Measurements from ENCODE around the gene AQP9.

Gene AQP9

DNA sequence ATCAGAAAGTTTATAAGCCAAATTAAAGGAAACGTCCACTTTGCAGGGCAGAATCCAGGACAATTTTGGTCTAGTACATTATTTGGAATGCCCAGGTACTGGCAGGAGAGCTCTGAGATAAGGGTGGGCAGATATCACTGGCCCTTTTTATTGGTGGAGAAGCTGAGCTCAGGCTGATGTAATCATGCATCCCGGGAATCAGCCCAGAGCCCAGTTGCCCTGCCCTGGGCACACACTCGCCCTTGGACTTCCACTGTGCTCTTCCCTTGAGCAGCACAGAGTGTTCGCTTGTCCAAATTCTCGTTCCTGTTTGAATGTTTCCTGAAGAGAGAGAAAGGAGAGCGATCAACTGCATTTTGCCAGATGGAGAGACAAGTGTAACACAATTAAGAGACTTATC, 3.7 kb downstream of the AQP9 start:
- no peak for DNase-seq

DNA sequence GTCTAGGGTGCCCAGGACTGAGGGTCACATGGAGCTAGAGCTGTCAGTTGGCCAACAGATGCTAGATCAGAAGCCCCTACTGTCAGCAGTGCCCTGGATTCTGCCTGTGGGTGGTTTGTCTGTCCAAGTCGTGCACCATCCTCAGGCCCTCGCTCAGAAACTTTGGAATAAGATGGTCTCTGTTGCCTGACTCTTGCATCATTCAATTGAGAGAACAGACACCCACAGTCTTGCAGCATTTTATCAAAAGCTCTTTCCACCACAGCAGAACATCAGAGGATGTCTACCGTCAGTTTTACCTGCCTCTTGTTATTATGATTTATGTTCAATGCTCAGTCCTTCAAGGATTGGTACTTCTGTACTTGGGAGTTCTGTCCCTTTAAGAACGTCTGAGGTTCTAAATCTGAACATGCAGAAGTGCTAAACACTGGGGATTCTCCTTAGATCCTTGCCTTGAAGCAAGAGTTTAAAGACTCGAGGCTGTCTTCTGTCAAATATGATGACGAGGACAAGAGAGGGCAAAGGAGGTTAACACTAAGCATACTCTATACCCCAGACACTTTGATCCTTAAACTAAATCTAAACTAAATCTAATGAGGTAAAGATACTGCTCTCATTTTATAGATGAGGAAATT, 4.8 kb downstream of the AQP9 start:
- DNase-seq, result no peak

DNA sequence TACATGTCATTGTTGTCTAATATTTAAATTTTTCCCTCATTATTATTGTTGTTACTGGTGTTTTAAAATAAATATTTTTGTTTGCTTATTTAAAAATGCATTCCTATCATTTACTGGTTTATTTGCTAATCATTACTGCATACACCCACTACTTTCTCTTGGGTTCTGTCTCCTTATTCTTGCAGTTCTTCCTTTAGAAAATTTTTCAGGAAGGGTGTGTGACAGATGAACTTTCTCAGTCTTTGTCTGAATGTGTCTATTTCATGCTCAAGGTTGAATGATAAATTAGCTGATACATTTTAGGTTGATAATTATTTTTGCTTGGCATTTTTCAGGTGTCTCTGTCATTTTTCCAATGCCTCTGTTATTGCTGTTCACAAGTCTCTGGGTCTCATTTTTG, 7.4 kb downstream of the AQP9 start:
- no peak for DNase-seq

DNA sequence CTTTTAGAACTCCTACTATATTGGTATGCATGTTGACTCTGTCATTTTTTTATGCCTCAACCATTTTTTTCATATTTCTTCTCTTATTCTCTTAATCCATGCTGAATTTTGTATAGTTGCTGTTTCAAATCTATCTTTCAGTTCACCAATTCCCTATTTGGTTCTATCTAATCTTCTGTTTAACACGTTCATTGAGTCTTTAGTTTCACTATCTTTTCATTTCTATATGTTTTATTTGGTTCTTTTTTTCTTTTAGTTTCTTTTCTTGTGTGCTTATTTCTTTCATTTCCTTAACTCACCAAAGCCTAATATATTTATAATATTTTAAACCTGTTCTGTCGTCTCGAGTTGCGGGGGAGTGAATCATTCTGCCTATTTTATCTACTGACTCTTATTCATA, 8.0 kb downstream of the AQP9 start:
- no peak for DNase-seq

DNA sequence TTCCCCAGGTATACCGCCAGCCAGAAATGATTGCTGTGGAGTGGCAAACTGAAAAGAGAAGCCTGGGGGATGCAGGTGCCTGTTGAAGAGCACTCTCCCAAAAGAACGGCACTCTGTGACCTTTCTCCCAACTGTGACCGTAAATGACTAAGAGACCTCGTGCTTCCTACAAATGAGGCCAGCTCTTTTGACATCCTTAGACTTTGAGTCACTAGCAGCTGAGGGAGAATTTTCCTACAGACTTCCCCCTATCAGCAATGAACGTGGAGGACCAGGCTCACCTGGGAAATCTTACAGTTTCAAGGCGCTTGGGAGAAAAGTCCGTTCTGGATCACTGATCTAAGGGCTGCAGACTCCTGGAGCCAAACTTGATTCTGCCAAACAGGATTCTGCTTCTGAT, 8.6 kb downstream of the AQP9 start:
- DNase-seq, result no peak

DNA sequence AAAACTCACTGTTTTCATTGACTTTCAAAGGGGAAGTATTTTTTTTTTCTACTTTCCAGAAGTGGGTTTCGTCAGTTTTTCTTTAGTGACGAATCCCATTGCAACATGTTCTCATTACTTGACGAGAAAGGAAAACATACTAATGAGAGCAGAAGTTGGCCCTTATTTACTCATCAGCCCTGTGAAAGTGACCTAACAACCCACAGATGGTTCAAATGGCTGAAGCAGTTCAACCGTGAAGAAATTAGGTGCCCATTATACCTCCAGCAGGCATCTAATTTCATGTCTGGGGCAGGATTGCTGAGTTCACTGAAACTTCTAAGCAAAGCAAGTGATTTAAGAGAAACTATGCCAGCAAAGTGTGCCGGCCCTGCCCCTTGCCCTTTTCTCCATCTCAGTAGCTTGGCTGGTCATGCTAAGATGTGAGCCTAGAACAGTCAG, 9.0 kb downstream of the AQP9 start:
- no peak for DNase-seq

DNA sequence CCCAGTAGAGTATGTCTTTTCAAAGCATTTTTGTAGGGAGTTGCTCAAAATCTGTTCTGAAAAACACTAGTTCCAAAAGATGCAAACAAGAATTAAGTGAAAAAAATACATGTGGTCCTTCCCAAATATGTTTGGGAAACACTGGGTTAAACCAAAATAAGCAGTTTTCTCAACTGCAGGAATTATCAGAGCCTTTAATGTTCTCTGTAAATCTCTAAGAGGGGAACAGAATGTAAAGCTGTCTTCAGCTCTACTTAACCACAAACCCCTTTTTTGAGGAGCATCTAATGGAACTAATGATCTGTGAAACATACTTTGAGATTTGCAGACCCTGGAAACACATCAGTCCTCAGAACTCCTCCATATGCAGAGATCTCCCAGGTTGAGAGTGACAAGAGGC, 9.9 kb downstream of the AQP9 start:
- DNase-seq, result no peak

DNA sequence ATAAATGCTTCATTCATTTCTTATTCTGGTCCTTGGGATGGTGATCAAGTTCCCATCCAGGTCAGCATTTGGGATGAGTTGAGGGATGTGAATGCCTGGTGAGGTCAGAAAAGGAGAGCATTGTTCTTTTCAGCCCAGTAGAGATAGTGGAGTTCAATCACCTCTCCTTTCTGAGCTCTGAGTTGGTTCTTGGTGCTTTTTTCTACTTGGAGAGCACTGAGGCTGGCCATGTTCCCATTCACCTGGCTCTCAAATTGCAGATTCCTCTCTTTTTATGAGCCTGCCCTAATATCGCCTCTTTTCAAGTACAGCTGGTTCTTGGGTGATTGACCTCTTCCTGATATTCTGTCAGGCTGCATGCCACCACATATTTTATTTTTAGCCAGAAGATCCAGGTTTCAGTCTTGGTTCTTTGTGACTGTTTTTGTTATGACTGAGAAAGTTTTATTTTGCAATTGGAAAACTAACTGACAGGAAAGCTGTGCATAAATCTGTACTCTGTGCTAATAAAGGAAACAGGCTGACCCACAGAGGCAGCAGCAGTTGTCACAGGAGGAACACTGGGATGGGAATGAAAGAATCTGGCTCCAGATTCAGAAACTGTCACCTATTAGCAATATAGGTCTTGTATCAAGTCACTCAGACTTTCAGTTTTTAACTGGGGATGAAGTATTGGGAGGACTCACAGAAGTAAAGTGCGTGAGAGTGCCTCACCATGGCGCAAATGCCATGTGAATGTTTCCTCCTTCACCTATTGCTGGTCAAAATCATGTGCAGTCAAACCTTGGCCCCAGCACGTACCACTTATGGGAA, 10.7 kb downstream of the AQP9 start:
- no peak for DNase-seq

DNA sequence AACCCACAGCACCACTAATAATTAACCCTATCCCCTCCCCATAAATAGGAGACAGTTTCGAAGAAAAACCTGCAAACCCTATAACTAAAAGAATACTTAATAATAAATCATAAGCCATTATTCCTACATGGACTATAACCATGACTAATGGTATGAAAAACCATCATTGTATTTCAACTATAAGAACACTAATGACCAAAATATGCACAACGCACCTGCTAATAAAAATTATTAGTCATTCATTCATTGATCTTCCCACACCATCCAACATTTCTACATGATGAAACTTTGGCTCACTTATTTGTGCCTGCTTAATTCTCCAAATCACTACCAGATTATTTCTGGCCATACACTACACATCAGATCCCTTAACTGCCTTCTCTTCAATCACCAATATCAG, 16.6 kb downstream of the AQP9 start:
- no peak for DNase-seq

DNA sequence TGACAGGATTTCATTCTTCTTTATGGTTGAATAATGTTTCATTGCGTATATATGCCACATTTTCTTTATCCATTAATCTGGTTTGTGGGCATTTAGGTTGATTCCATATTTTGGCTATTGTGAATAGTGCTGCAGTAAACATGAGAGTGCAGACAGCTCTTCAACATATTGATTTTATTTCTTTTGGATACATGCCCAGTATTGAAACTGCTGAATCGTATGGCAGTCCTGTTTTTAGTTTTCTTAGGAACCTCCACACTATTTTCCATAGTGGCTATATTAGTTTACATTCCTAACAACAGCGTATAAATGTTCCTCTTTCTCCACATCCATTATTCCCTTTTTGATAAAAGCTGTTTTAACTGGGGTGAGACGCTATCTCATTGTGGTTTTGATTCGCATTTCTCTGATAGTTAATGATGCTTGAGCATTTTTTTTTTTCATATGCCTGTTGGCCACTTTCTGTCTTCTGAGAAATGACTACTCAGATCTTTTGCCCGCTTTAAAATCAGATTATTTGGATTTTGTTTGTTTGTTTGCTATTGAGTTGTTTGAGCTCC, 21.7 kb downstream of the AQP9 start:
- no peak for DNase-seq

DNA sequence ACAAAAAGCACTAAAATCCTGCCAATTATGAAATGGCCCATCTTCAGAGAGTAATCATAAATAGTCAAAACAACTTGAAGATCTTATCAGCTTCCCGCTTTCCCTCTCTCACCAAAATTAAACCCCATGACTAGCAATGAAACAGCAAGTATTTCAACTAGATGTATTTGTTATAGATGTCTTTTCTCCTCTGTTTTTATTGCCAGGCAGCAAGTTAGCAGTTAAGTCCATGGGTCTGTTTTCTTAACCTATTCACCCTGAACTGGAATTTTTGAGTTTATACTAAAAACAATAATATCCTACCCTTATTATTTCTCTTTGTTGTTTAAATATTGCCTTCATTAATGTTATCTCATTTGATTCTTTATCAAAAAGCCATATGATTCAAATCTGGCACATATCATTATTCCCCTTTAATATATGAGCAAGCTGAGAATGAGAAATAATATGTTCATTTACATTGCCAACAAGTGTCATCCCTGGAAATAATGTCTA, 23.3 kb downstream of the AQP9 start:
- DNase-seq, result no peak

DNA sequence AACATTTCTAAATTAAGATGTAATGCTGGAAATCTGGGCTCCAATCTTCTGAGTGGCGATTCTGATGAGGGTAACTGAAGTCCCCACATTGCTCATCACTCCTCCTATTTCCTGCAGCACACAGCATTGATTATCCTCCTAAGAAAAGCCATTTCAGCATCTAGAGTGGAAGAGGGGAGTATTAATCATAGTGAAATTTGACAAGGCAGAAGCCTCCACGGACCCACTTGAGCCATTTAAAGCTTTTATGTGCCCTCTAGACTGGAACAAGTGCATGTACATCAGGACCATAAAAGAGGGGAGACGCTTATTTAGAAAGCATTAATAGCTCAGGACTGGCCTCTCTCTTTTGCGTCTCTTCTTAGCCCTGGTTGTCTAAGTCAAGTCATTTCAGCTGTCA, 25.8 kb downstream of the AQP9 start:
- no peak for DNase-seq

DNA sequence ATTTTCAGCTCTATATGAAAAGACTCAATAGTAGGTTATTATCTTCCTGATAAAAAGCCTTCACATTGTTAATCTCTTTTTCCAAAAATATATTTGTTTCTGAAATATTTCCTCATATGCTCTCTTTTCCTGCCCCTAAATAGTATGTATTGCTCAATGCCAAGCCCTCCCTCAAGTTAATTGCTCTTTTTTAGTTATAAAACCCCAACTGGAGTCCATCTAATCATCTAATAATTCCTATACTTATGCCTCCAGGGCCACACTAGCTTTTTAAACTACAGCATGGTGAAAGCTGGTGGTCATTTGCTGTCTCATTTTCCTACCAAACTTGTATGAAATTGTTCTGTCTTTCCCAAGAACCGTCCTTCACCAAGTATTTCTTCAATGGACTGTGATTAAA, 26.7 kb downstream of the AQP9 start:
- no peak for DNase-seq

DNA sequence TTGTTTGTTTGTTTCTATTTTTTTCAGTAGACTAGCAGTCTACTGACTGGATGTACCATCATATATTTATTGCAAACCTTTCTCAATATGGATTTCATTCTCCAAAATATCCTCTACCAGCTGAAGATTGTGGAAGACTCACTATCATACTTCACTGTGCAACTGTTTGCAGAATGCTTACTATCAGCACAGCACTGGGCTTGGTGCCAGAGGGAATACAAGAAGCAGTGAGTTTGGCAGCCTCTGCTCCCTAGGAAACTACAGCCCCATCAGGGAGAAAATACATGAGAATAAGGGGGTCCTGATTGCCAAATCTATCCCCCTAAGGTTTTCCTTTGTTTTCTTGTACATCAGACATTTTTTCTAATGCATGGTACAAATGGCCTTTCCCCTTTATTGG, 27.5 kb downstream of the AQP9 start:
- no peak for DNase-seq

DNA sequence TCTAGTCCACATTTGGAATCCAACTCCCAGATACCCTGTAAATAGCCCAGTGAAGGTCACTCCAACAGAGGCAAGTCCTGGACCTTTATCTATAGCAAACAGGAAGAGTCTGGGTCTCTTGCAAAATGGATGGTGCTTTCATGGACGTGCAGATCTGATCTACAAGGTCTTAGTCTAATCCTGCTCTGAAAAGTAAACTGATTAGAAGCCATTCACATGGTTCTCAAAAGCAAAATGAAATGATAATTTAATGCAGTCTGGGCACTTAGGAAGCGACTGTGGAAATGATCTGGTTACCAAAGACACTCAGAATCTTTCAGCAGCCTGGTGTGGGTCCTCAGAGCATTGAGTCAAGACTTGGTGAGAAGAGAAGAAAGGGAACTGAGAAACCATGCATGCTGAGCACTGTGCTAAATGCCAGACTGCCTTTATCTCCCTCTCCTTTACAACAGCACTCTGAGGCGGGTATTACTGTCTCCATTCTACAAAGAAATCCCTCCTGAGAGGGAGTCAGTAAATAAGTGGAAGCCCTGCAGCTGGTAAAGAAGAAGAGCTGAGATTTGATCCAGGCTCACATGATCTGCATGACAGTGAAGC, 29.0 kb downstream of the AQP9 start:
- DNase-seq, result no peak

DNA sequence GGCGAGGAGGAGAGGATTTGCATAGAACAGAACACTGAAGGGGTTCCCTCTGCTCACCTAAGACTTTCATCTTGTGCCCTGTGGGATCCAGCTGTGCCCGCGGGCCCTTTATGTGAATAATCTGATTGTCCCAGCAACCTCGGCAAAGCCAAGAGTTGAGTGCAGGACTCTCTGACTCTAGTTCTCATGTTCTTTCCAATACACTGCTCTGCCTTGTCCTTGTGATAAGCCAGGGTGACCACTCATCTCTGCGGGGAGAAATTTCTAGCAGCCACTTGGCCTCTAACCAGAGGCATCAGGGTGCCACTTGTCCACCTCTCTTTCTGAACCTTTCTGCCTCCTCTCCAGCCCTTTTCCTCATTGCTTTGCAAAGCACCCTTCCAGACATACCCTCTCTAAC, 31.8 kb downstream of the AQP9 start:
- no peak for DNase-seq

DNA sequence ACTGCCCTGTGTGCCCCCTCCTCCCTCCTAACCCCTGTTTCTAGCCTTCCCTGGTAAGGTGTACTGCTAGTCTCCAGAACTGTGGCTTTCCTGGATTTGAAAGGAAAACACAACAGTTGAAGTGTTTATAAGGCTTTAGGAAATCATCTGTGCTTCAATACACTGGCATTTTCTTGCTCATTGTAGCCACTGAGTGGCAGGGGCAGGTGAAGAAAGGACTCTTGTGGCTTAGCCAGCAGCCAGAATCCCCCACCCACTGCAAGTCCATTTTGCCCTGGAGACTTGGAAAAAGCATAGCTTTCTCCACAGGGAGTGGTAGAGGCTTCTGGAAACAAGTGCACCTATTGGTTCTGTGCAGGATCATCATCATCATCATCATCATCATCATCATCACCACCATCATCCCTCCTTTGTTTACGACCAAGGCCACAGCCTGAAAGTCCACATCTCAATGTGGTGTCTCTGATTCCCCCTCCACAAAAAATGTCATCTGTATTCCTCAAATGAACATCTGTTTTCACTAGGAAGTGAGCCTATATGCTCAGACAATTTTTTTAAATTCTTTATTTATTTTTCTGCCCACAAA, 33.4 kb downstream of the AQP9 start:
- DNase-seq, result no peak

DNA sequence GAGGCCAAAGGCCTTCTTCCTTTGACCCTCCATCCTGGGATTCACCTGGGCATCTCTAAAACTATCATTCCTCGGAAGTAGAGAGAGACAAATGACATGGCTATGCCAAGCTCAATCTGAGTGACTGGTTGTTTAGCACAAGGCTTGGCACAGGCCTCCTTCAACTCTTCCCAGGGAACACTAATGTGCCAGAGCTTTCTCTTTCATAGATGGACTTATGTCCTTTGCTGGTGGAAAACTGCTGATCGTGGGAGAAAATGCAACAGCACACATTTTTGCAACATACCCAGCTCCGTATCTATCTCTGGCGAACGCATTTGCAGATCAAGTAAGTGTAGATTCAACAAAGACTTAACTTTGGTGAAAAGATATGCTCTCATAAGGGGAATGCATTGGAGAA, 36.5 kb downstream of the AQP9 start:
- no peak for DNase-seq

DNA sequence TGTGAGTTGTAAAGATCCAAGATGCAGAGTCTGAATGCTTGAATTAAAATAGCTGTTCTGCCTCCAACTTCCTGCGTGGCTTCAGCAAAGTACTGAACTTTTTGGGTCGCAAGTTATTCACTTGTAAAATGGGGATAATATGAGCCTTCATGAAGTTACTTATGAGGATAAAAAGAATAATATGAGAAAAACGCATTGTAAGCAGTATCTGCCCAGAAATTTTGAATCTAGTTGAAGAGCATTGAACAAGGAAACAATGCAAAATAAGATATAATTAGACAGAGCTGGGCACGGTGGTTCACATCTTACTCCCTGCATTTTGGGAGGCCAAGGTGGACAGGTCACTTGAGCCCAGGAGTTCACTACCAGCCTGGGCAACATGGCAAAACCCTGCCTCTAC, 37.8 kb downstream of the AQP9 start:
- no peak for DNase-seq

DNA sequence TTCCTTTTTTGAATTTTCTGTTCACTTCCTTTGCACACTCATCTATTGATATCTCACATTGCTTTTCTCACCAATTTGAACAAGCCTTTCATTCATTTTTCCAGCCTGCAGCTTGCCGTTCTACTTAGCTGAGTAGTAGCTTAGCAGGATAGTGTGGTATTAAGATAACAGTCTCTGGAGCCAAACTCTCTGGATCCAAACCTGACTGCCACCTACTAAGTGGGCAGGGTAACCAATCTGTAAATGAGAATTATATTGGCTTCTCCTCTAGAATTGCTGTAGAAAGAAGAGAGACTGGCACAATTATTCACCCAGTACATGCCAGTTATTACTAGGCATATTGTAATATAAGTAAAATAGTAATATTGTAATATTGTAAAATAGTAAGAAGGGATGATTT, 40.5 kb downstream of the AQP9 start:
- no peak for DNase-seq

DNA sequence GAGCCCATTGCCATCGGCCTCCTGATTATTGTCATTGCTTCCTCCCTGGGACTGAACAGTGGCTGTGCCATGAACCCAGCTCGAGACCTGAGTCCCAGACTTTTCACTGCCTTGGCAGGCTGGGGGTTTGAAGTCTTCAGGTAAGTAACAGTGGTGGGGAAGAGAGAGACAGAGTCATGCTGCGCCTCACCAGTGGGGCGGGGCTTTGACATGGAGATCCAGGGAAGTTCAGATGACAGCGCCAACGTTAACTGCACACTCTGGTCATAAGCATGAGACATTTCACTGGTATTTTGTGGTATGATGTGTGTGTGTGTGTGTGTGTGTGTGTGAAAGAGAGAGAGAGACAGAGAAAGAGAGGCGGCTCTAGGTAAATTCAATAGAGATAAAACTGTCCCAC, 41.0 kb downstream of the AQP9 start:
- no peak for DNase-seq

DNA sequence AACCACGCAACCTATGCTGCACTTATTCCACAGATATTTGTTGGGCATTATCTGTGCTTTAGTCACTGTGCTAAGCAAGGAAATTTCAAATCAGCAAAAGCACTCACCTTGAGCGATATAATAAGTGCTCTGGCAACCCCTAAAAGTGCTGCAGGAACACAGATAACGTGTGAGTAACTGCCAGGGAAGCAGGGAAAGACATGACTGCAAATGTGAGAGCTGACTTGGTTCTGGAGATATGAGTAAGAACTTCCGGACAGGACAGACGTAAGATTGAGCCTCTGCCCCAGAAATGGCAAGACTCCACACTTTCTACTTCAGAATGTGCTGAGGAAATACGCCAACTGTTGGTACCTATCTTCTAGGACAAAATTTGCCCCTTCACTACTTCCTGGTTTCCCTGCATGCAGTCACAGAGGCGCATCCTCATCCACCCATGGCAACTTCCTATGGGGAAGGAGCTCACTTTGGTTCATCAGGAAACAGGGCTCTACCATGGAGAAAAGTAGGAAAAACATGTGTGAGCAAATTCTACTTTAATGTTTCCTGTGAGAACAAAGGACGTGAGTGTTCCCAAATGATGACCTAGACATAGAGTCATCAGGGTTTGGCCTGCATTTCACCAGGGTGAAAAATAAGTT, 41.7 kb downstream of the AQP9 start:
- DNase-seq, result no peak

Measured in amniotic stem cell (primary cell).